Liver (tissue), 9 donors: Measurements from ENCODE around the gene RACGAP1. TPM values are rescaled to one million over a fixed set of nuclear protein-coding genes. Genes with fewer than 3 reads are reported as not detected.

Experiments used
- DNase-seq: peaks from one replicate; pipeline ENCODE4 v3.0.0-alpha.2; 2017; ENCODE audit warnings: low spot score
- H3K27ac ChIP-seq, 2 donors: one replicate each; pipeline ENCODE4 v1.7.0; 2013; ENCODE audit warnings: inconsistent platforms in 2 of 2, low read length in 2 of 2, control low read depth in 1 of 2, low read depth in 1 of 2, mild to moderate bottlenecking in 1 of 2
- H3K27me3 ChIP-seq, 4 donors: one replicate each; pipeline versions ENCODE4 v1.6.1 to v1.7.0; 2013; ENCODE audit warnings: low read length in 3 of 4, inconsistent platforms in 1 of 4, mild to moderate bottlenecking in 1 of 4, moderate library complexity in 1 of 4; ENCODE audit not compliant: control insufficient read depth in 4 of 4, insufficient read depth in 4 of 4
- H3K36me3 ChIP-seq, 4 donors: one replicate each; pipeline versions ENCODE4 v1.6.1 to v1.7.0; 2013; ENCODE audit warnings: low read length in 3 of 4, mild to moderate bottlenecking in 3 of 4, low read depth in 1 of 4, moderate library complexity in 1 of 4; ENCODE audit not compliant: control insufficient read depth in 4 of 4, insufficient read depth in 3 of 4
- H3K4me1 ChIP-seq, 4 donors: one replicate each; pipeline versions ENCODE4 v1.6.1 to v1.7.0; 2013; ENCODE audit warnings: low read length in 3 of 4, mild to moderate bottlenecking in 3 of 4, moderate library complexity in 1 of 4; ENCODE audit not compliant: control insufficient read depth in 4 of 4, insufficient read depth in 4 of 4
- H3K4me3 ChIP-seq, 3 donors: one replicate each; pipeline versions ENCODE4 v1.6.1 to v1.7.0; 2013; ENCODE audit warnings: low read length in 3 of 3, control low read depth in 1 of 3, low read depth in 1 of 3, mild to moderate bottlenecking in 1 of 3
- H3K9ac ChIP-seq, 2 donors: one replicate each; pipeline ENCODE4 v1.7.0; 2013; ENCODE audit warnings: low read length in 2 of 2, mild to moderate bottlenecking in 2 of 2, moderate library complexity in 2 of 2, control low read depth in 1 of 2, low read depth in 1 of 2
- H3K9me3 ChIP-seq, 4 donors: one replicate each; pipeline versions ENCODE4 v1.6.1 to v1.7.0; 2013; ENCODE audit warnings: low read length in 3 of 4; ENCODE audit not compliant: control insufficient read depth in 4 of 4
- FOXA1 ChIP-seq: IDR thresholded peaks from 2 replicates; pipeline ENCODE4 v1.6.1; 2016; ENCODE audit warnings: antibody characterized with exemption
- FOXA2 ChIP-seq: IDR thresholded peaks from 2 replicates; pipeline ENCODE4 v1.6.1; 2016; ENCODE audit warnings: antibody characterized with exemption
- GABPA ChIP-seq, 2 donors: IDR thresholded peaks in 1 of 2; conservative IDR thresholded peaks in 1 of 2; 2 replicates each; pipeline ENCODE4 v1.6.1; 2016; ENCODE audit warnings: antibody characterized with exemption in 2 of 2, mild to moderate bottlenecking in 1 of 2, moderate library complexity in 1 of 2
- HNF4G ChIP-seq: IDR thresholded peaks from 2 replicates; pipeline ENCODE4 v1.6.1; 2016; ENCODE audit warnings: antibody characterized with exemption
- JUND ChIP-seq, 2 donors: IDR thresholded peaks; 2 replicates each; pipeline ENCODE4 v1.6.1; 2016; ENCODE audit warnings: antibody characterized with exemption in 2 of 2
- RXRA ChIP-seq, 2 donors: IDR thresholded peaks; 2 replicates each; pipeline ENCODE4 v1.6.1; 2017 to 2018; ENCODE audit warnings: antibody characterized with exemption in 2 of 2, mild to moderate bottlenecking in 1 of 2
- SP1 ChIP-seq: IDR thresholded peaks from 2 replicates; pipeline ENCODE4 v1.6.1; 2018; ENCODE audit warnings: antibody characterized with exemption, mild to moderate bottlenecking
- TAF1 ChIP-seq: conservative IDR thresholded peaks from 2 replicates; pipeline ENCODE4 v1.6.1; 2016; ENCODE audit warnings: antibody characterized with exemption, mild to moderate bottlenecking
- YY1 ChIP-seq: IDR thresholded peaks from 2 replicates; pipeline ENCODE4 v1.6.1; 2016; ENCODE audit warnings: antibody characterized with exemption, mild to moderate bottlenecking
- WGBS: extraction: QIAGEN DNeasy Blood & Tissue Kit; methylation state at CpG from one replicate; pipeline ENCODE4 v1.1.7; 2013; 5-methylcytosine and 5-hydroxymethylcytosine counted together
- polyA plus RNA-seq, 2 donors: library from polyadenylated mRNA; stranded (reverse) in 1 of 2; unstranded in 1 of 2; fragments of 200-250 nt in 1 of 2; fragments of >200 nt in 1 of 2; fragmentation: Nextera tagmentation in 1 of 2; extraction: Ambion mirVana in 1 of 2; gene quantifications; one replicate each; pipeline versions ENCODE4 v1.2.1 to v1.2.3, GENCODE V29; 2013 to 2015
- total RNA-seq, 2 donors: library from RNA; depleted of rRNA; stranded (reverse); fragments of >200 nt; gene quantifications; one replicate each; pipeline ENCODE4 v1.2.3, GENCODE V29; 2014
- TF ChIP-seq, protein P1 (sequence below): IDR thresholded peaks from 2 replicates; pipeline ENCODE4 v1.6.1; 2016; ENCODE audit warnings: antibody characterized with exemption, mild to moderate bottlenecking
- TF ChIP-seq, protein P2 (sequence below): IDR thresholded peaks from 2 replicates; pipeline ENCODE4 v1.6.1; 2016; ENCODE audit warnings: antibody characterized with exemption
- TF ChIP-seq, protein P3 (sequence below): IDR thresholded peaks from 2 replicates; pipeline ENCODE4 v1.6.1; 2016; ENCODE audit warnings: antibody characterized with exemption
- TF ChIP-seq, protein P4 (sequence below): IDR thresholded peaks from 2 replicates; pipeline ENCODE4 v1.6.1; 2016; ENCODE audit warnings: antibody characterized with exemption
- donor health status: healthy.
- donor health status: healthy.
- donor health status: healthy.
- donor health status: healthy.
- donor health status: healthy.

The RACGAP1 gene
- total and polyA plus RNA-seq, 4 donors: 1.0 to 38.3 (median 2.9) TPM

DNA sequence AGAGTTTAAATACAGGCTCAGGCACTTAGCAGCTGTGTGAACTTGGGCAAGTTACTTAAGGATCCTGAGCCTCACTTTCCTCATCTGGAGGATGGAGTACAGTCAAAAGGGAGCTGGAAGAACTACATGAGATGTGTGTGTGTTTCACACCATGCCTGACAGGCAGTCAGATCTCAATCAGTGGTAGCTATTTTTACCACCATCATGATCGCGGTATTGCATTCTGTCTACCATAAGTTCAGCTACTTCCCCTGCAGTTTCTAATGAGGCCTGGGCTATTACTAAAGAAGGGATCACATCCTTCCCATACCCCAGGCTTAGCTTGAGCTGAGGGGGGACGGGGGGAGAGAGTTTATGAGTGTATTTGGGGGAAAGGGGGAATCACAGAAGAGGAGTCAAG, 45.5 kb downstream of the RACGAP1 start (continued):
- TF ChIP-seq, protein P1, sequence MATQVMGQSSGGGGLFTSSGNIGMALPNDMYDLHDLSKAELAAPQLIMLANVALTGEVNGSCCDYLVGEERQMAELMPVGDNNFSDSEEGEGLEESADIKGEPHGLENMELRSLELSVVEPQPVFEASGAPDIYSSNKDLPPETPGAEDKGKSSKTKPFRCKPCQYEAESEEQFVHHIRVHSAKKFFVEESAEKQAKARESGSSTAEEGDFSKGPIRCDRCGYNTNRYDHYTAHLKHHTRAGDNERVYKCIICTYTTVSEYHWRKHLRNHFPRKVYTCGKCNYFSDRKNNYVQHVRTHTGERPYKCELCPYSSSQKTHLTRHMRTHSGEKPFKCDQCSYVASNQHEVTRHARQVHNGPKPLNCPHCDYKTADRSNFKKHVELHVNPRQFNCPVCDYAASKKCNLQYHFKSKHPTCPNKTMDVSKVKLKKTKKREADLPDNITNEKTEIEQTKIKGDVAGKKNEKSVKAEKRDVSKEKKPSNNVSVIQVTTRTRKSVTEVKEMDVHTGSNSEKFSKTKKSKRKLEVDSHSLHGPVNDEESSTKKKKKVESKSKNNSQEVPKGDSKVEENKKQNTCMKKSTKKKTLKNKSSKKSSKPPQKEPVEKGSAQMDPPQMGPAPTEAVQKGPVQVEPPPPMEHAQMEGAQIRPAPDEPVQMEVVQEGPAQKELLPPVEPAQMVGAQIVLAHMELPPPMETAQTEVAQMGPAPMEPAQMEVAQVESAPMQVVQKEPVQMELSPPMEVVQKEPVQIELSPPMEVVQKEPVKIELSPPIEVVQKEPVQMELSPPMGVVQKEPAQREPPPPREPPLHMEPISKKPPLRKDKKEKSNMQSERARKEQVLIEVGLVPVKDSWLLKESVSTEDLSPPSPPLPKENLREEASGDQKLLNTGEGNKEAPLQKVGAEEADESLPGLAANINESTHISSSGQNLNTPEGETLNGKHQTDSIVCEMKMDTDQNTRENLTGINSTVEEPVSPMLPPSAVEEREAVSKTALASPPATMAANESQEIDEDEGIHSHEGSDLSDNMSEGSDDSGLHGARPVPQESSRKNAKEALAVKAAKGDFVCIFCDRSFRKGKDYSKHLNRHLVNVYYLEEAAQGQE: no peak
- TF ChIP-seq SP1 (no peak), RXRA (IDR thresholded peaks at IDR 0.05) (no peak), FOXA1 (no peak)

DNA sequence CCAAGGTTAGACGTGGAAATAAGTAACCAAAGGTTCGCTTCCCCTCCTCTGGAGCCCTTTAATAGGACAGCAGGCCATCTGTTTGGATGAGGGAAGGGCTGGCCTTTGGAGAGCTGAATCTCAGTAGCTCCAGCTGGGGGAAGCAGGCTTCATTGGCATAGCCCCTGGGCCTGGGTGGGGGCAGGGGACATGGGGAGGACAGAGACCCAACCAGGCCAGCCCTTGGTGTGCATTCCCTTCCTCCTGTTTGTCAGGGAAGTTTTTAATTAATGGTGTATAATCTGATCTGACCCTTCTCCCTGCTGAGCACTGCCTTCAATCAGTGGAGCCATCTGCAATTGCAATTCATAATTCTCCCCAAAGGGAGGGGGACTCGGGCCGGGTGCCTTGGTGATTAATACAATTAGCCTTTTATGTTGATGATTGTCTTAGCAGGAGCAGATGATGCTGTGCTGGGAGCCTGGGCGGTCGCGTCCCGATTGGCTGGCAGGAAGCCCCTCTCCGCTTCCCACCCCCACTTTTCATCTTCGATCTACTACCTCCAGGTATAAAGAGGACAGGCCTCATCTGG, 46.2 kb downstream of the RACGAP1 start:
- WGBS: 93% methylated on average over 10 of the region's 10 CpGs
- TF ChIP-seq, protein P2, sequence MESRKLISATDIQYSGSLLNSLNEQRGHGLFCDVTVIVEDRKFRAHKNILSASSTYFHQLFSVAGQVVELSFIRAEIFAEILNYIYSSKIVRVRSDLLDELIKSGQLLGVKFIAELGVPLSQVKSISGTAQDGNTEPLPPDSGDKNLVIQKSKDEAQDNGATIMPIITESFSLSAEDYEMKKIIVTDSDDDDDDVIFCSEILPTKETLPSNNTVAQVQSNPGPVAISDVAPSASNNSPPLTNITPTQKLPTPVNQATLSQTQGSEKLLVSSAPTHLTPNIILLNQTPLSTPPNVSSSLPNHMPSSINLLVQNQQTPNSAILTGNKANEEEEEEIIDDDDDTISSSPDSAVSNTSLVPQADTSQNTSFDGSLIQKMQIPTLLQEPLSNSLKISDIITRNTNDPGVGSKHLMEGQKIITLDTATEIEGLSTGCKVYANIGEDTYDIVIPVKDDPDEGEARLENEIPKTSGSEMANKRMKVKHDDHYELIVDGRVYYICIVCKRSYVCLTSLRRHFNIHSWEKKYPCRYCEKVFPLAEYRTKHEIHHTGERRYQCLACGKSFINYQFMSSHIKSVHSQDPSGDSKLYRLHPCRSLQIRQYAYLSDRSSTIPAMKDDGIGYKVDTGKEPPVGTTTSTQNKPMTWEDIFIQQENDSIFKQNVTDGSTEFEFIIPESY: no peak
- no peak overlapping the region for H3K4me3 ChIP-seq
- H3K27me3 ChIP-seq: no peaks in the 10 kb centered on the region
- H3K9ac ChIP-seq: no peak overlapping the region
- peaks cover 0 to 12% (median 5%) of the 10 kb centered on the region in 4 donors for H3K4me1 ChIP-seq
- H3K27ac ChIP-seq: no peak overlapping the region
- DNase-seq: no peak
- no peaks in the 10 kb centered on the region for H3K9me3 ChIP-seq
- H3K36me3 ChIP-seq: no peaks in the 10 kb centered on the region

DNA sequence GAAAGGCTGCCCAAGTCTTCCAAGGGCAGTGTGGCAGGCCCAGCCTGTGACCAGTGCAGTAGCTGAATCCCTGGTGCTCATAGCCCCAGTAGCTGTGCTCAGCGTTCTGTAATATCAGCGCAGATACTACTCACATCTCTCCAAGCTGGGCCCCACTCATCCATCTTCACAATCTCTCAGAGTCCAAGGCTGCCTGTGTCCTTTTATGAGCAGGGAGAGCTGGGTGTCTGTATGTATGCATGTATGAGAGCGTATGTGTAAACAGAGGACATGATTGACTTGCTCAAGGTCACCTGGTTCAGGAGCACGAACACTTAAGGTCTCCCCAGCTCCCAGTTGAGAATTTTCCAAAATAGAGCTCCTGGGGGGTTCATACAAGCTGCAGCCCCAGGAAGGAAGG, 47.2 kb downstream of the RACGAP1 start:
- Histone ChIP-seq H3K27me3 (no peaks in the 10 kb centered on the region), H3K4me1 (peaks cover 1 to 16% (median 7%) of the 10 kb centered on the region in 4 donors), H3K4me3 (no peak overlapping the region), H3K9ac (no peak overlapping the region), H3K36me3 (no peaks in the 10 kb centered on the region), H3K9me3 (no peaks in the 10 kb centered on the region), H3K27ac (no peak overlapping the region)
- TF ChIP-seq SP1 (no peak), TAF1 (no peak), HNF4G (no peak), YY1 (no peak), JUND (IDR thresholded peaks at IDR 0.05) (no peak), GABPA (IDR thresholded peaks at IDR 0.05 in 1 of 2, conservative IDR thresholded peaks at IDR 0.05 in 1 of 2) (no peak), FOXA2 (no peak), RXRA (IDR thresholded peaks at IDR 0.05) (no peak)
- TF ChIP-seq, protein P3, sequence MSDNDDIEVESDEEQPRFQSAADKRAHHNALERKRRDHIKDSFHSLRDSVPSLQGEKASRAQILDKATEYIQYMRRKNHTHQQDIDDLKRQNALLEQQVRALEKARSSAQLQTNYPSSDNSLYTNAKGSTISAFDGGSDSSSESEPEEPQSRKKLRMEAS: no peak
- TF ChIP-seq, protein P4, sequence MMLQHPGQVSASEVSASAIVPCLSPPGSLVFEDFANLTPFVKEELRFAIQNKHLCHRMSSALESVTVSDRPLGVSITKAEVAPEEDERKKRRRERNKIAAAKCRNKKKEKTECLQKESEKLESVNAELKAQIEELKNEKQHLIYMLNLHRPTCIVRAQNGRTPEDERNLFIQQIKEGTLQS: no peak
- WGBS: 90% methylated on average over 4 of the region's 4 CpGs
- no peak for DNase-seq
